CD4-positive, alpha-beta T cell treated with Interleukin-17A for 1 hour (primary cell): ENCODE measurements around the gene ATXN10.
A peak's percentile ranks its signal among the peaks of the same experiment; 100 is the strongest.

ENCODE experiments used
- DNase-seq: peaks from one replicate; pipeline ENCODE4 v3.0.0-alpha.2; 2020

The ATXN10 gene

GRCh38 chr22:45787759-45788158 lies 116.1 kb downstream of the ATXN10 start:
- no peak for DNase-seq

- DNase-seq: no peak
These were observed 116.9 kb downstream of the ATXN10 start for GRCh38 chr22:45788522-45788921.

GRCh38 chr22:45790401-45790800 lies 118.8 kb downstream of the ATXN10 start:
- no peak for DNase-seq

GRCh38 chr22:45793161-45793560 lies 121.5 kb downstream of the ATXN10 start:
- DNase-seq: no peak

- DNase-seq: no peak
These were observed 122.3 kb downstream of the ATXN10 start for GRCh38 chr22:45793892-45794291.

- peak; percentile 5 for DNase-seq
These were observed 124.4 kb downstream of the ATXN10 start for GRCh38 chr22:45796009-45796408.

GRCh38 chr22:45799291-45799690 lies 127.7 kb downstream of the ATXN10 start:
- no peak for DNase-seq

GRCh38 chr22:45802054-45802453 lies 130.4 kb downstream of the ATXN10 start:
- no peak for DNase-seq

- no peak for DNase-seq
These were observed 132.8 kb downstream of the ATXN10 start for GRCh38 chr22:45804319-45804985.

- no peak for DNase-seq
These were observed 133.3 kb downstream of the ATXN10 start for GRCh38 chr22:45804986-45805325.

GRCh38 chr22:45805413-45805812 lies 133.8 kb downstream of the ATXN10 start:
- DNase-seq: no peak

GRCh38 chr22:45807156-45807915 lies 135.7 kb downstream of the ATXN10 start:
- DNase-seq: no peak

GRCh38 chr22:45812910-45813309 lies 141.3 kb downstream of the ATXN10 start:
- DNase-seq: no peak

GRCh38 chr22:45814198-45814597 lies 142.6 kb downstream of the ATXN10 start:
- no peak for DNase-seq

- no peak for DNase-seq
These were observed 145.1 kb downstream of the ATXN10 start for GRCh38 chr22:45816776-45817175.

- no peak for DNase-seq
These were observed 146.2 kb downstream of the ATXN10 start for GRCh38 chr22:45817745-45818423.

GRCh38 chr22:45818424-45819085 lies 146.9 kb downstream of the ATXN10 start:
- DNase-seq: no peak

GRCh38 chr22:45819305-45819704 lies 147.7 kb downstream of the ATXN10 start:
- DNase-seq: no peak

GRCh38 chr22:45823336-45823735 lies 151.7 kb downstream of the ATXN10 start:
- DNase-seq: no peak

GRCh38 chr22:45826520-45826919 lies 154.9 kb downstream of the ATXN10 start:
- DNase-seq: no peak

- DNase-seq: no peak
These were observed 157.2 kb downstream of the ATXN10 start for GRCh38 chr22:45828841-45829240.

- no peak for DNase-seq
These were observed 159.1 kb downstream of the ATXN10 start for GRCh38 chr22:45830531-45831245.

- no peak for DNase-seq
These were observed 159.8 kb downstream of the ATXN10 start for GRCh38 chr22:45831394-45831793.
